B cell (primary cell): ENCODE results near the gene PLEKHM3. TPM values are rescaled to one million over a fixed set of nuclear protein-coding genes. Genes with fewer than 3 reads are reported as not detected.

ENCODE experiments used
- ATAC-seq: fragments of 200-7000 bp; cut with Tn5 transposase; one replicate; pipeline ENCODE4 v1.10.0; 2021; ENCODE audit warnings: low read depth, mild to moderate bottlenecking, moderate number of reproducible peaks, moderate library complexity
- CTCF ChIA-PET: fragments of 350-600 bp; sonication (Branson Sonifier 250); formaldehyde crosslinking; loops from one replicate; lab custom pipeline; 2021; ENCODE audit warnings: antibody characterized with exemption, inconsistent platforms; lab: Charles Lee
- POLR2A ChIA-PET: fragments of 350-600 bp; sonication (Branson Sonifier 250); formaldehyde crosslinking; loops from one replicate; lab custom pipeline; 2021; ENCODE audit warnings: antibody characterized with exemption; lab: Charles Lee
- DNase-seq: peaks from one replicate; pipeline ENCODE4 v3.0.0; 2013
- H2AFZ ChIP-seq: 2 replicates; pipeline ENCODE4 v1.6.1; 2012; ENCODE audit warnings: mild to moderate bottlenecking, low read depth, low read length; ENCODE audit not compliant: insufficient read depth, poor library complexity, severe bottlenecking
- H3K27ac ChIP-seq, 2 donors: 1 replicate in 1 of 2; 2 replicates in 1 of 2; pipeline ENCODE4 v1.5.1; 2012 to 2013; ENCODE audit warnings: low read length in 2 of 2, mild to moderate bottlenecking in 2 of 2, moderate library complexity in 1 of 2
- H3K27me3 ChIP-seq, 4 experiments: fragments of 200-600 bp in 1 of 4; sonication (generic) in 1 of 4; replicated peaks in 1 of 4; 1 replicate in 2 of 4; 2 replicates in 2 of 4; pipeline versions ENCODE4 v1.6.1 to v1.7.0; 2013 to 2016; ENCODE audit warnings: low read length in 3 of 4, mild to moderate bottlenecking in 2 of 4, mixed read lengths in 1 of 4, moderate library complexity in 1 of 4; ENCODE audit not compliant: insufficient read depth in 4 of 4, control insufficient read depth in 3 of 4; ENCODE audit errors: control extremely low read depth in 1 of 4
- H3K36me3 ChIP-seq, 2 experiments: replicated peaks in 1 of 2; 1 replicate in 1 of 2; 2 replicates in 1 of 2; pipeline versions ENCODE4 v1.6.1 to v1.7.1; 2013; ENCODE audit warnings: low read length in 1 of 2; ENCODE audit not compliant: insufficient read depth in 2 of 2, control insufficient read depth in 1 of 2; ENCODE audit errors: control extremely low read depth in 1 of 2, extremely low read depth in 1 of 2
- H3K4me1 ChIP-seq, 2 donors: fragments of 200-600 bp in 1 of 2; sonication (generic) in 1 of 2; 1 replicate in 1 of 2; 2 replicates in 1 of 2; pipeline versions ENCODE4 v1.5.1 to v1.6.1; 2013 to 2017; ENCODE audit warnings: low read length in 2 of 2; ENCODE audit not compliant: control insufficient read depth in 2 of 2, insufficient read depth in 2 of 2
- H3K4me2 ChIP-seq: replicated peaks from 2 replicates; pipeline ENCODE3; 2012; ENCODE audit warnings: mild to moderate bottlenecking, low read depth, low read length; ENCODE audit not compliant: poor library complexity, severe bottlenecking
- H3K4me3 ChIP-seq, 5 experiments: fragments of 200-600 bp in 1 of 5; sonication (generic) in 1 of 5; 1 replicate in 3 of 5; 2 replicates in 2 of 5; pipeline versions ENCODE4 v1.5.1 to v1.7.0; 2011 to 2016; ENCODE audit warnings: low read length in 4 of 5, mild to moderate bottlenecking in 4 of 5, low read depth in 2 of 5, control low read depth in 1 of 5, moderate library complexity in 1 of 5; ENCODE audit not compliant: insufficient read depth in 1 of 5; ENCODE audit errors: control extremely low read depth in 1 of 5, extremely low read depth in 1 of 5
- H3K79me2 ChIP-seq: fragments of 200-600 bp; sonication (generic); one replicate; pipeline ENCODE4 v1.6.0; 2016; ENCODE audit warnings: low read length; ENCODE audit not compliant: control insufficient read depth, insufficient read depth
- H3K9ac ChIP-seq: fragments of 200-600 bp; sonication (generic); 2 replicates; pipeline ENCODE4 v1.6.1; 2017; ENCODE audit warnings: mild to moderate bottlenecking, low read length, moderate library complexity
- H3K9me3 ChIP-seq, 3 donors: one replicate each; pipeline versions ENCODE4 v1.6.1 to v1.7.1; 2013; ENCODE audit warnings: low read length in 2 of 3; ENCODE audit not compliant: control insufficient read depth in 2 of 3, insufficient read depth in 1 of 3; ENCODE audit errors: control extremely low read depth in 1 of 3
- H4K20me1 ChIP-seq: 2 replicates; pipeline ENCODE4 v1.6.0; 2012; ENCODE audit warnings: mild to moderate bottlenecking, low read length; ENCODE audit not compliant: insufficient read depth, control insufficient read depth, poor library complexity, severe bottlenecking
- H3K27ac Mint-ChIP-seq: one replicate; pipeline ENCODE4 v1.8.0; 2021; ENCODE audit warnings: mixed read lengths
- H3K27me3 Mint-ChIP-seq: one replicate; pipeline ENCODE4 v1.8.0; 2021; ENCODE audit warnings: mixed read lengths
- H3K4me1 Mint-ChIP-seq: one replicate; pipeline ENCODE4 v1.8.0; 2021; ENCODE audit warnings: mixed read lengths
- H3K4me3 Mint-ChIP-seq: one replicate; pipeline ENCODE4 v1.8.0; 2021; ENCODE audit warnings: mixed read lengths
- H3K9me3 Mint-ChIP-seq: one replicate; pipeline ENCODE4 v1.8.0; 2022; ENCODE audit warnings: mixed read lengths; ENCODE audit not compliant: insufficient read depth
- CTCF ChIP-seq: fragments of 200-600 bp; IDR thresholded peaks from one replicate; pipeline ENCODE4 v1.8.0; 2022; ENCODE audit warnings: antibody characterized with exemption, mild to moderate bottlenecking
- EZH2 ChIP-seq: IDR thresholded peaks from 2 replicates; pipeline ENCODE4 v1.6.1; 2012; ENCODE audit warnings: borderline replicate concordance, low read depth, mild to moderate bottlenecking, moderate library complexity, low read length; ENCODE audit not compliant: insufficient read depth, poor library complexity, severe bottlenecking
- WGBS: methylation state at CpG from one replicate; pipeline ENCODE4 v1.1.5; 2013; ENCODE audit warnings: missing lambda C conversion rate; ENCODE audit not compliant: insufficient coverage; 5-methylcytosine and 5-hydroxymethylcytosine counted together
- intact Hi-C: fragments of 100-400 bp; cut with micrococcal nuclease; formaldehyde crosslinking; loops from one replicate; pipeline ENCODE4 v1.10.0; 2022
- polyA plus RNA-seq: library from polyadenylated mRNA; depleted of rRNA; stranded (reverse); fragments of >200 nt; gene quantifications from 2 replicates; pipeline ENCODE4 v1.2.3, GENCODE V29; 2012
- total RNA-seq, 2 donors: library from RNA; stranded (reverse); fragments of 120-200 nt in 1 of 2; gene quantifications; 1 replicate in 1 of 2; 2 replicates in 1 of 2; pipeline versions ENCODE4 v1.2.3 to v1.2.4, GENCODE V29; 2013 to 2022

The PLEKHM3 gene
- total and polyA plus RNA-seq, 2 donors (not counting 1 experiment from before 2014, with no cell fraction given): 4.0 to 17.7 TPM

GRCh38 chr2:207836521-207837133 lies 188.7 kb downstream of the PLEKHM3 start:
- H3K27ac ChIP-seq: no peak overlapping the region
- no peak for DNase-seq
- no peak overlapping the region for H2AFZ ChIP-seq
- no peak overlapping the region for H3K4me3 ChIP-seq
- ATAC-seq: no peak
- ChIA-PET POLR2A (no interaction called here), CTCF (interaction anchor here (0.7 kb wide), 1 partner anchor 854 kb away, joined by 3 read pairs; no protein-coding TSS in a partner anchor)
- intact Hi-C loops: no loop called here
- H3K36me3 ChIP-seq: peaks cover 0 to 2% of the 10 kb centered on the region in 2 experiments
- no peaks in the 10 kb centered on the region for H3K4me1 Mint-ChIP-seq
- H4K20me1 ChIP-seq: no peaks in the 10 kb centered on the region
- no peaks in the 10 kb centered on the region for H3K4me1 ChIP-seq
- no peak overlapping the region for H3K4me2 ChIP-seq
- no peaks in the 10 kb centered on the region for H3K79me2 ChIP-seq
- H3K9me3 Mint-ChIP-seq: no peaks in the 10 kb centered on the region
- 91% methylated on average over 2 of the region's 7 CpGs for WGBS
- no peak for TF ChIP-seq CTCF
- no peak for TF ChIP-seq EZH2
- H3K27me3 ChIP-seq: no peaks in the 10 kb centered on the region
- no peaks in the 10 kb centered on the region for H3K9me3 ChIP-seq
- H3K4me3 Mint-ChIP-seq: no peak overlapping the region
- H3K9ac ChIP-seq: no peak overlapping the region
- H3K27me3 Mint-ChIP-seq: no peaks in the 10 kb centered on the region
- H3K27ac Mint-ChIP-seq: no peak overlapping the region

GRCh38 chr2:207835805-207836204 lies 189.5 kb downstream of the PLEKHM3 start:
- H3K4me2 ChIP-seq: no peak overlapping the region
- H3K4me3 ChIP-seq: no peak overlapping the region
- no peaks in the 10 kb centered on the region for H4K20me1 ChIP-seq
- no peak overlapping the region for H3K9ac ChIP-seq
- ChIA-PET CTCF (interaction anchor here (0.7 kb wide), 1 partner anchor 853 kb away, joined by 3 read pairs; no protein-coding TSS in a partner anchor), POLR2A (no interaction called here)
- no peak for DNase-seq
- no peaks in the 10 kb centered on the region for H3K4me1 Mint-ChIP-seq
- H3K36me3 ChIP-seq: peaks cover 0 to 2% of the 10 kb centered on the region in 2 experiments
- H3K27ac Mint-ChIP-seq: no peak overlapping the region
- no peak overlapping the region for H3K27ac ChIP-seq
- H2AFZ ChIP-seq: no peak overlapping the region
- H3K79me2 ChIP-seq: no peaks in the 10 kb centered on the region
- H3K9me3 Mint-ChIP-seq: no peaks in the 10 kb centered on the region
- no peak for ATAC-seq
- intact Hi-C loops: no loop called here
- no peaks in the 10 kb centered on the region for H3K27me3 ChIP-seq
- WGBS: 100% methylated on average over 1 of the region's 1 CpG
- no peak for TF ChIP-seq CTCF
- TF ChIP-seq EZH2: no peak
- H3K9me3 ChIP-seq: no peaks in the 10 kb centered on the region
- no peak overlapping the region for H3K4me3 Mint-ChIP-seq
- no peaks in the 10 kb centered on the region for H3K27me3 Mint-ChIP-seq
- no peaks in the 10 kb centered on the region for H3K4me1 ChIP-seq
